Activated CD8-positive, alpha-beta memory T cell treated with anti-CD3 and anti-CD28 coated beads, Interleukin-2, amount 50 U/mL, for 1 hour (primary cell): Measurements from ENCODE around the gene CLIC4.
"Not testable (repeated sequence)": the region's sequence is repeated elsewhere in the genome, so short reads cannot be mapped to it uniquely, and the experiment has no call there.

ENCODE experiments used
- DNase-seq: peaks from one replicate; pipeline ENCODE4 v3.0.0-alpha.2; 2020; ENCODE audit errors: extremely low read depth

Gene CLIC4

GRCh38 chr1:24717887-24718650, 27.2 kb upstream of the CLIC4 start:
- DNase-seq, result no peak

- DNase-seq, result no peak
These were observed 25.1 kb upstream of the CLIC4 start for GRCh38 chr1:24720152-24720551.

- no peak for DNase-seq
These were observed 23.7 kb upstream of the CLIC4 start for GRCh38 chr1:24721533-24721932.

GRCh38 chr1:24722073-24723035, 22.9 kb upstream of the CLIC4 start:
- DNase-seq, result not testable (repeated sequence)

- DNase-seq, result no peak
These were observed 20.7 kb upstream of the CLIC4 start for GRCh38 chr1:24724345-24725208.

- DNase-seq, result no peak
These were observed 20.0 kb upstream of the CLIC4 start for GRCh38 chr1:24725209-24725651.

- DNase-seq, result no peak
These were observed 18.5 kb upstream of the CLIC4 start for GRCh38 chr1:24726741-24727140.

- DNase-seq, result no peak
These were observed 17.6 kb upstream of the CLIC4 start for GRCh38 chr1:24727501-24728216.

GRCh38 chr1:24728982-24729381, 16.3 kb upstream of the CLIC4 start:
- no peak for DNase-seq

- DNase-seq, result no peak
These were observed 12.9 kb upstream of the CLIC4 start for GRCh38 chr1:24732186-24732885.

- DNase-seq, result not testable (repeated sequence)
These were observed 11.9 kb upstream of the CLIC4 start for GRCh38 chr1:24733342-24733741.

GRCh38 chr1:24735156-24735508, 10.1 kb upstream of the CLIC4 start:
- DNase-seq, result no peak

GRCh38 chr1:24735509-24736375, 9.5 kb upstream of the CLIC4 start:
- DNase-seq, result no peak

- DNase-seq, result no peak
These were observed 7.7 kb upstream of the CLIC4 start for GRCh38 chr1:24737368-24738117.

- DNase-seq, result no peak
These were observed 6.0 kb upstream of the CLIC4 start for GRCh38 chr1:24739241-24739640.

- DNase-seq, result no peak
These were observed 2.9 kb upstream of the CLIC4 start for GRCh38 chr1:24742090-24742938.

GRCh38 chr1:24743404-24744211, 1.6 kb upstream of the CLIC4 start:
- DNase-seq, result no peak
